ENCODE data around the gene GASK1A. TPM values are rescaled to one million over a fixed set of nuclear protein-coding genes. Genes with fewer than 3 reads are reported as not detected.

Gene GASK1A
- total RNA-seq = 10 to 100 TPM in 2 of 4 donors, 1 to 10 TPM in 2; 3.6 to 16.5 (median 7.9) TPM

GRCh38 chr3:42979044-42979972, at the start of gene GASK1A:
Gene GASK1A (plus strand): TSS chr3:42979311. CDS start chr3:42979643, 332 bp downstream.
- TF ChIP-seq, protein P1, sequence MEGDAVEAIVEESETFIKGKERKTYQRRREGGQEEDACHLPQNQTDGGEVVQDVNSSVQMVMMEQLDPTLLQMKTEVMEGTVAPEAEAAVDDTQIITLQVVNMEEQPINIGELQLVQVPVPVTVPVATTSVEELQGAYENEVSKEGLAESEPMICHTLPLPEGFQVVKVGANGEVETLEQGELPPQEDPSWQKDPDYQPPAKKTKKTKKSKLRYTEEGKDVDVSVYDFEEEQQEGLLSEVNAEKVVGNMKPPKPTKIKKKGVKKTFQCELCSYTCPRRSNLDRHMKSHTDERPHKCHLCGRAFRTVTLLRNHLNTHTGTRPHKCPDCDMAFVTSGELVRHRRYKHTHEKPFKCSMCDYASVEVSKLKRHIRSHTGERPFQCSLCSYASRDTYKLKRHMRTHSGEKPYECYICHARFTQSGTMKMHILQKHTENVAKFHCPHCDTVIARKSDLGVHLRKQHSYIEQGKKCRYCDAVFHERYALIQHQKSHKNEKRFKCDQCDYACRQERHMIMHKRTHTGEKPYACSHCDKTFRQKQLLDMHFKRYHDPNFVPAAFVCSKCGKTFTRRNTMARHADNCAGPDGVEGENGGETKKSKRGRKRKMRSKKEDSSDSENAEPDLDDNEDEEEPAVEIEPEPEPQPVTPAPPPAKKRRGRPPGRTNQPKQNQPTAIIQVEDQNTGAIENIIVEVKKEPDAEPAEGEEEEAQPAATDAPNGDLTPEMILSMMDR (IDR thresholded peaks at IDR 0.05; ENCODE audit: low read depth) = no peak

- TF ChIP-seq, protein P1 (IDR thresholded peaks at IDR 0.05; ENCODE audit: low read depth) = no peak
Measured at GRCh38 chr3:42934111-42934510, 45.0 kb upstream of the GASK1A start.

DNA sequence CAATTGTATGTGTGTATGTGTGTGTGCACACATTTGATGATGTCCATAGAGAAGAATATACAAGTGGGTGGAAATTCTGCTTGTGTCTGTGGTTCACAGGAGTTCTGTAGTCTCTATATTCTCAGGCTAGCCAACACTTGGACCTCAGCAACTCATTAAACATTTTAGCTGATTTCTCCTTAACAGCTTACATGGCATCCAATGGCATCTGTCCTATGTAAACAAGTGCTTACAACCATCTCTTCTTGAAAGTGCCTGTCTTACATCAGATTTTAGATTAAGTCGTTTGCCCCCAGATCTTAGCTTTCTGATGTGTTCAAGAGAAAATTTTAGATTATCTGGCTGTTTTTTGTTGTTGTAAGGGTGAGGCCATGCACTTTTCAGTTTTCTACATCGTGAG, 44.2 kb upstream of the GASK1A start:
- TF ChIP-seq, protein P1 (IDR thresholded peaks at IDR 0.05; ENCODE audit: low read depth) = no peak

GRCh38 chr3:42935472-42935871, 43.6 kb upstream of the GASK1A start:
- TF ChIP-seq, protein P1 (IDR thresholded peaks at IDR 0.05; ENCODE audit: low read depth) = no peak

GRCh38 chr3:42936157-42936981, 42.7 kb upstream of the GASK1A start:
- TF ChIP-seq, protein P1 (IDR thresholded peaks at IDR 0.05; ENCODE audit: low read depth) = no peak

GRCh38 chr3:42937334-42937733, 41.8 kb upstream of the GASK1A start:
- TF ChIP-seq, protein P1 (IDR thresholded peaks at IDR 0.05; ENCODE audit: low read depth) = no peak

- TF ChIP-seq, protein P1 (IDR thresholded peaks at IDR 0.05; ENCODE audit: low read depth) = no peak
Measured at GRCh38 chr3:42942693-42943092, 36.4 kb upstream of the GASK1A start.
